ENCODE measurements around the gene SAE1. TPM values are rescaled to one million over a fixed set of nuclear protein-coding genes. Genes with fewer than 3 reads are reported as not detected.

SAE1 gene
- total and polyA plus RNA-seq, 2 of the 4 experiments (the other 2 are of a cell fraction) = 165 to 184 TPM

- H3K9me1 ChIP-seq (ENCODE audit: insufficient read depth, low read length) = peaks cover 12% of the 10 kb centered on the region
- H3K27me3 ChIP-seq (ENCODE audit: control insufficient read depth, insufficient read depth, low read length) = no peaks in the 10 kb centered on the region
- H2AFZ ChIP-seq (replicated peaks; ENCODE audit: low read length, poor library complexity) = peak overlapping the region; percentile 67
- H3K27ac ChIP-seq (ENCODE audit: insufficient read depth, low read length) = peak overlapping the region; percentile 97
- H2AK5ac ChIP-seq (ENCODE audit: low read depth, low read length) = peak overlapping the region; percentile 97
- intact Hi-C loops (cut with micrococcal nuclease) (loop anchor here (1.0 kb wide), 2 partner anchors 16 to 18 kb away; no protein-coding TSS in a partner anchor), dilution Hi-C loops (cut with HindIII; ENCODE audit: low sequenced_read_pairs, unreplicated experiment) (no loop called here), in situ Hi-C loops (cut with MboI; ENCODE audit: low sequenced_read_pairs) (no loop called here)
- peaks cover 11% of the 10 kb centered on the region; the same call in 1 of the 2 replicates for H3K36me3 ChIP-seq (ENCODE audit: control insufficient read depth, insufficient read depth, low read length)
- DNase-seq (peak; percentile 67), ATAC-seq (ENCODE audit: low read depth) (peak; percentile 2; the same call in 1 of the 2 replicates)
- POLR2A ChIA-PET (ENCODE audit: unreplicated experiment) = interaction anchor here (0.6 to 1.2 kb wide), 4 partner anchors 17 to 101 kb away, joined by 4 to 5 read pairs (median 4); partner anchors contain the start of gene CCDC9
- peak overlapping the region; percentile 1 for H3K4me3 ChIP-seq (ENCODE audit: insufficient read depth, low read depth, low read length)
- peak overlapping the region; percentile 86 for H4K5ac ChIP-seq (ENCODE audit: low read depth, low read length)
- BruUV-seq (replicated peaks) = no TSS peak
- TF ChIP-seq USF2 (IDR thresholded peaks at IDR 0.05; ENCODE audit: low read depth, low read length) (no peak; the same call in 1 of the 2 replicates), MAFK (IDR thresholded peaks at IDR 0.05; ENCODE audit: low read depth, low read length) (no peak), POLR2A (IDR thresholded peaks at IDR 0.05; ENCODE audit: low read depth, low read length) (peak; percentile 55), ELK1 (IDR thresholded peaks at IDR 0.05; ENCODE audit: borderline replicate concordance, low read depth, low read length) (no peak), CHD1 (IDR thresholded peaks at IDR 0.05; ENCODE audit: low read depth, low read length) (peak; percentile 58; the same call in 1 of the 2 replicates)
- H4K20me1 ChIP-seq (ENCODE audit: insufficient read depth, low read length) = peaks cover 38% of the 10 kb centered on the region
- peak overlapping the region; percentile 90 for H2BK5ac ChIP-seq (ENCODE audit: low read depth, low read length, poor library complexity, severe bottlenecking)
- H2BK120ac ChIP-seq (ENCODE audit: low read depth, low read length) = peak overlapping the region; percentile 90
- CTCF ChIA-PET = interaction anchor here (0.7 to 2.4 kb wide), 3 partner anchors 16 to 18 kb away, joined by 3 to 13 read pairs (median 12); no protein-coding TSS in a partner anchor
- H3K23ac ChIP-seq (ENCODE audit: low read depth, low read length) = peak overlapping the region; percentile 84
- H3K4ac ChIP-seq (ENCODE audit: low read depth, low read length) = peak overlapping the region; percentile 93
- peak overlapping the region; percentile 95 for H4K91ac ChIP-seq (ENCODE audit: insufficient read depth, low read depth, low read length)
- peak overlapping the region; percentile 90 for H2AK9ac ChIP-seq (replicated peaks; ENCODE audit: low read depth, low read length, poor library complexity)
- H2BK20ac ChIP-seq (ENCODE audit: low read depth, low read length) = peak overlapping the region; percentile 75
- H3K18ac ChIP-seq (ENCODE audit: low read depth, low read length) = peak overlapping the region; percentile 48; the same call in 1 of the 2 replicates
- peak overlapping the region; percentile 66 for H3K4me2 ChIP-seq (ENCODE audit: low read depth, low read length)
- peak overlapping the region; percentile 70 for H3K9ac ChIP-seq (ENCODE audit: low read depth, low read length)
- WGBS, 2 experiments (ENCODE audit: extremely low coverage in 2 of 2, insufficient read length in 1 of 2) = 2% methylated on average over 9 of the region's 56 CpGs; no CpG with 5 or more reads in 1 of the 2 experiments
- no peaks in the 10 kb centered on the region for H3K9me3 ChIP-seq (ENCODE audit: control insufficient read depth, insufficient read depth, low read length)
- H4K8ac ChIP-seq (ENCODE audit: low read depth in 2 of 2, low read length in 2 of 2) = peak overlapping the region; percentile 90 to 91
- H2BK15ac ChIP-seq (ENCODE audit: low read depth, low read length) = peak overlapping the region; percentile 69; the same call in 1 of the 3 replicates
- peaks cover 8 to 63% of the 10 kb centered on the region in 2 experiments for H3K79me1 ChIP-seq (ENCODE audit: low read depth in 1 of 2, low read length in 2 of 2)
- peak overlapping the region; percentile 72; the same call in 1 of the 2 replicates for H3K56ac ChIP-seq (ENCODE audit: extremely low read depth, insufficient read depth, low read length)
- peak overlapping the region; percentile 84 for H3K14ac ChIP-seq (replicated peaks; ENCODE audit: low read depth, low read length)
- H3K4me1 ChIP-seq (ENCODE audit: control insufficient read depth, insufficient read depth, low read length) = peaks cover 23% of the 10 kb centered on the region
These were observed 96.1 kb downstream of the SAE1 start for GRCh38 chr19:47226426-47227351.

All from IMR-90 (cell line).